ENCODE results near the gene ADGRB3.

Gene ADGRB3

GRCh38 chr6:69398729-69399128 is 763.6 kb downstream of the ADGRB3 start:
- no peak overlapping the region for H3K4me3 ChIP-seq (ENCODE audit: low read length)
- TF ChIP-seq CTCF (IDR thresholded peaks at IDR 0.05; ENCODE audit: insufficient read depth, low read depth, low read length, missing control alignments) = no peak
- DNase-seq (ENCODE audit: low read depth) = no peak

DNA sequence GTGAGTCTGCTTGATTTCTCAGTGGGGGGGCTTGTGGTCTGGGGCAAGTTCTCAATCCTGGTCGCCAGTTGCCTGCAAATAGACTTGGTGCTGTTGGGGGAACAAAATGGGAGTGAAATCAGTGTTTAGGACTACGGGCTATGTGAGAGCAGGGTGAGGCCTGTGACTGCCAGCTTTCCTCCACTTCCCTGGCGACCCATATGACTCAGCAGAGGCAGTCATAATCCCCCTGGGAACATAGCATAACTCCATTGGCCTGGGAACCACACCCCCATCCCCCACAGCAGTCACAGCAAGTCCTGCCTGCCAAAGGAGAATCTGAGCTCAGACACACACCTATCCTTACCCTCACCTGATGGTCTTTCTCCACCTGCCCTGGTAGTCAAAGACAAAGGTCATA is 773.8 kb downstream of the ADGRB3 start:
- no peak overlapping the region for H3K4me3 ChIP-seq (ENCODE audit: low read length)
- DNase-seq (ENCODE audit: low read depth) = no peak
- no peak for TF ChIP-seq CTCF (IDR thresholded peaks at IDR 0.05; ENCODE audit: insufficient read depth, low read depth, low read length, missing control alignments)

DNA sequence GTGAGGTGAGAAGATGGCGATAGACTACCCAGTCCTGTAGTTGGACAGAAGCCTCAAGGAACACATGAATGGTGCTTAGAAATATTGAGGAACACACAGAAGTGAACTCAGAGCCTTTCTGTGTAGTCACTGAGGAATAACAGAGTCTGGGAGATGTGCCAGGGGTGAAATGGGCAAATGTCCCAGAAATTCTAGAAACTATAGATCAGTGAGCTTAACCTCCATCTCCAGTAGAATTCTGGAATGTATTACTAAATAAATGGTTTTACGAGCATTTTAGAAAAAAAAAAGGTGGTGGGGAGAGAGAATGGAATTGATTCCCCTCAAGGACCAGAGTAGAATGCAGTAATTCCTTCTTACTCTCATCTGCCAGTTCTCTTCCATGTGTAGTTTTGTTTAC is 781.7 kb downstream of the ADGRB3 start:
- no peak for DNase-seq (ENCODE audit: low read depth)
- no peak overlapping the region for H3K4me3 ChIP-seq (ENCODE audit: low read length)
- no peak for TF ChIP-seq CTCF (IDR thresholded peaks at IDR 0.05; ENCODE audit: insufficient read depth, low read depth, low read length, missing control alignments)

- no peak overlapping the region for H3K4me3 ChIP-seq (ENCODE audit: low read length)
- no peak for DNase-seq (ENCODE audit: low read depth)
- no peak for TF ChIP-seq CTCF (IDR thresholded peaks at IDR 0.05; ENCODE audit: insufficient read depth, low read depth, low read length, missing control alignments)
These were observed 786.2 kb downstream of the ADGRB3 start for GRCh38 chr6:69421269-69421668.

DNA sequence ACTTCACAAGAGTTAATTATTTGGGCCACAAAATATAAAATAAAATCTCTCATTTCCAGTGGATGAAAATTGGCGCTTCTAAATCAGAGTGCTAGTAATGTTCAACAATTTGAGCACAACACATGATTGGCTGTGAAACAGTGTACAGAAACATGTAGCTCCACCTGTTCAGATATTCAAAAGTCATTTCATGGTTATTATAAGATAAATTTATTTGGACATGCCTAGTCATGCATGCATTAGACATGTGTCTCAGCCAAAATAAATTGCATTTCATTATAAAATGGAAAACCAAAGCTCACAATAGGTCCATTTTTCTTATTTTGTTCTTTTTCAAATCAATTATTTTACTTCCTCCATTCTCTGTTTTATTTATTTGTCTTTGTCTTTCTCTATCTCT is 786.9 kb downstream of the ADGRB3 start:
- TF ChIP-seq CTCF (IDR thresholded peaks at IDR 0.05; ENCODE audit: insufficient read depth, low read depth, low read length, missing control alignments) = no peak
- no peak for DNase-seq (ENCODE audit: low read depth)
- no peak overlapping the region for H3K4me3 ChIP-seq (ENCODE audit: low read length)

DNA sequence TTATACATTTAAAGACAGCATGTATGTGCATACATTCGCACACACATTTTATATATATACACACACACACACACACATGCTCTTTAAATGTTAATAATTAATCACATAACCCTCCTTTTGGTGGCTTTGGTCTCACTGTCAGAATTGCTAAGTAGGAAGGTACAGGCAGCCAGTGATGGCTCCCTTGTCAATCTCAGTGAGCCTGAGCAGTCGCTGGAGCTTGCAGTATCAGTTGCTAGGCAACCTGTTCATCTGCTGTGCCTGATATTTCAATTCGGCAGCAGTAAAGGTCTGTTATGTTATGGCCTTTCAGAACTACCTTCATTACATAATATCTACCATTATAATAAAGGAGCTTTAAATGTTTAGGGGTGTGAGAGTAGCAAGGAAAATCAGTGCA is 787.4 kb downstream of the ADGRB3 start:
- no peak for TF ChIP-seq CTCF (IDR thresholded peaks at IDR 0.05; ENCODE audit: insufficient read depth, low read depth, low read length, missing control alignments)
- no peak overlapping the region for H3K4me3 ChIP-seq (ENCODE audit: low read length)
- DNase-seq (ENCODE audit: low read depth) = no peak

DNA sequence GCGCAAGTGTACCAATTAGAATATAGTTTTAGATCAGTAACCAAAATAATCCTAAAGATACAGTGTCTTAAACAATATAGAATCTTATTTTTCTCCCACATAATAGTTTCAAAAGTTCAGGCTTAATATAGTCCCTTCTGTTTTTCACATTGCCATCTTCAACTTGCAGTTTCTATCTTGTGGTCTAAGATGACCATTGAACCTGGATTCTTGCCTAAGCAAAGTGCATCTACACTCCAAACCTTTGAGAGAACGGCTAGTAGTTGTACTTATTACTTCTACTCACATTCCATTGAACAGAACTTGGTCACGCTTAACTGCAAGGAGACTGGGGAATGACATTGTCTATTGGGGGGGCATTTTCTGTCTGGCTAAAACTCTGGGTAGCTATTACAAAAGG is 788.7 kb downstream of the ADGRB3 start:
- no peak overlapping the region for H3K4me3 ChIP-seq (ENCODE audit: low read length)
- no peak for DNase-seq (ENCODE audit: low read depth)
- TF ChIP-seq CTCF (IDR thresholded peaks at IDR 0.05; ENCODE audit: insufficient read depth, low read depth, low read length, missing control alignments) = no peak

Measured in epithelial cell of esophagus (primary cell).